ENCODE measurements around the gene ALPI. TPM values are rescaled to one million over a fixed set of nuclear protein-coding genes. Genes with fewer than 3 reads are reported as not detected.

Gene ALPI
- total and polyA plus RNA-seq, 3 experiments from 2014 or later: not detected

DNA sequence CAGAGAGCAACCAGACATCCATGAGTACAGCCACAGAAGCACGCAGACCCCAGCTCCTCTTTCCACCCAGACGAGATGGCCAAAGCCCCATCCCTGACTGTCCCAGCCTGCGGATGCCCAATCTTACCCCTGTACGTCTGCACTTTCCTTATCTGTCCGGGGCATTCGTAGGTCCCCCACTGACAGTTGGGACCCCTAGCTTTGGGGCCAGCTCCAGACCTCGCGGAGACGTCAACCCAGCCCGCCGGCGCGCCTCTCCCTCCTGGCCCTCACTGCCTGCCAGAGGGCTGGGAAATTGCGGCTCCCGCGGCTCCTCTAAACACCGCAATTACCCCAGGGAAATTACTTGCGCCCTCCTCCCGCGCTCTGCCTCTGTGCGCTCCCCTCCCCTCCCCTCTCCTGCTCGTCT, 29.4 kb downstream of the ALPI start:
- H3K36me3 ChIP-seq (ENCODE audit: insufficient read depth, low read length): no peaks in the 10 kb centered on the region
- Mint-ChIP-seq H3K9me3 (no peaks in the 10 kb centered on the region), H3K4me3 (peak overlapping the region in 1 of 7 donors; percentile 17), H3K36me3 (no peaks in the 10 kb centered on the region), H3K27ac (no peak overlapping the region), H3K4me1 (peaks cover 3 to 15% (median 5%) of the 10 kb centered on the region in 3 donors), H3K27me3 (peaks cover 23 to 42% of the 10 kb centered on the region in 2 donors)
- CTCF ChIA-PET: no interaction called here
- no peaks in the 10 kb centered on the region for H3K27me3 ChIP-seq (ENCODE audit: insufficient read depth, low read length, poor library complexity, severe bottlenecking)
- H3K9me3 ChIP-seq (ENCODE audit: low read length): no peaks in the 10 kb centered on the region
- DNase-seq: peak in 1 of 5 donors; percentile 26
- H3K4me3 ChIP-seq (ENCODE audit: low read length): no peak overlapping the region
- POLR2A ChIA-PET: no interaction called here
- H3K27ac ChIP-seq (ENCODE audit: low read depth, low read length): no peak overlapping the region
- H3K4me1 ChIP-seq (ENCODE audit: insufficient read depth, low read length): no peaks in the 10 kb centered on the region

DNA sequence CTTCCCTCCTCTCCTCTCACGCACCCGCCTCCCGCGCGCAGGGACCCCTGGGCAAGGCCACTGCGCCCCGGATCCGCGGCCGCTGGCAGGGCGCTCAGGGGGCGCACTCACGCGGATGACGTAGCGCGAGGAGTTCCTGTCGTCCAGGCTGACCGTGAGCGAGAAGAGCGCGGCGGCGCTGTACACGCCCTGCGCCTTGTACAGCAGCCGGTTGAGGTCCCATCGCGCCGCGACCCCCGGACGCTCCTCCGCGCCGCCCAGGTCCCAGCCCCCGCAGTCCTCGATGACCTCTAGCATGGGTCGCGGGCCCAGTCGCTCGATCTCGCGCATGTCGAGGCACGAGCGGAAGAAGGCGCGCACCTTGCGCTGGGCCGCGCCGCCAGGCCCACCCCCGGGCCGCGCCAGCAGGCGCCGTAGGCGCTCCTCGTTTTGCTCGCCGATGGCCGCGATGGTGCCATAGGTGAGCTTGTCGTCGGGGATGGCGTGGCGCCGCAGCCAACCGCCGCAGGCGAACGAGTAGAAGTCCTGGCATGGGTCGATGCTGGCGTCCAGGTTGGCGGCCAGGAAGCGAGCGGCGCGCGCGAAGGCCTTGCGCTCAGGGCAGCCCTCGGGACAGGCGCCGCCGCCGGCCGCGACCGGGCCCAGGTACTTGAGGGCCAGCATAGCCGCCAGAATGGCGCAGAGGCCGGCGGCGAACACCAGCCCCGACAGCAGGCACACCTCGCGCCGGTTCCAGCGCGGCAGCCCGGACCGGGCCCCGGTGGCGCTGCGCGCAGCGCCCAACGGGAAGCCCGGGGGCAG, 30.0 kb downstream of the ALPI start:
- Mint-ChIP-seq H3K4me3 (no peak overlapping the region), H3K27ac (no peak overlapping the region), H3K36me3 (no peaks in the 10 kb centered on the region), H3K4me1 (peaks cover 3 to 15% (median 5%) of the 10 kb centered on the region in 3 donors), H3K9me3 (no peaks in the 10 kb centered on the region), H3K27me3 (peaks cover 23 to 44% of the 10 kb centered on the region in 2 donors)
- DNase-seq: peak in 1 of 5 donors; percentile 32
- Histone ChIP-seq H3K36me3 (ENCODE audit: insufficient read depth, low read length) (no peaks in the 10 kb centered on the region), H3K4me3 (ENCODE audit: low read length) (no peak overlapping the region), H3K27me3 (ENCODE audit: insufficient read depth, low read length, poor library complexity, severe bottlenecking) (no peaks in the 10 kb centered on the region), H3K27ac (ENCODE audit: low read depth, low read length) (no peak overlapping the region), H3K9me3 (ENCODE audit: low read length) (no peaks in the 10 kb centered on the region), H3K4me1 (ENCODE audit: insufficient read depth, low read length) (no peaks in the 10 kb centered on the region)
- ChIA-PET POLR2A (no interaction called here), CTCF (no interaction called here)

DNA sequence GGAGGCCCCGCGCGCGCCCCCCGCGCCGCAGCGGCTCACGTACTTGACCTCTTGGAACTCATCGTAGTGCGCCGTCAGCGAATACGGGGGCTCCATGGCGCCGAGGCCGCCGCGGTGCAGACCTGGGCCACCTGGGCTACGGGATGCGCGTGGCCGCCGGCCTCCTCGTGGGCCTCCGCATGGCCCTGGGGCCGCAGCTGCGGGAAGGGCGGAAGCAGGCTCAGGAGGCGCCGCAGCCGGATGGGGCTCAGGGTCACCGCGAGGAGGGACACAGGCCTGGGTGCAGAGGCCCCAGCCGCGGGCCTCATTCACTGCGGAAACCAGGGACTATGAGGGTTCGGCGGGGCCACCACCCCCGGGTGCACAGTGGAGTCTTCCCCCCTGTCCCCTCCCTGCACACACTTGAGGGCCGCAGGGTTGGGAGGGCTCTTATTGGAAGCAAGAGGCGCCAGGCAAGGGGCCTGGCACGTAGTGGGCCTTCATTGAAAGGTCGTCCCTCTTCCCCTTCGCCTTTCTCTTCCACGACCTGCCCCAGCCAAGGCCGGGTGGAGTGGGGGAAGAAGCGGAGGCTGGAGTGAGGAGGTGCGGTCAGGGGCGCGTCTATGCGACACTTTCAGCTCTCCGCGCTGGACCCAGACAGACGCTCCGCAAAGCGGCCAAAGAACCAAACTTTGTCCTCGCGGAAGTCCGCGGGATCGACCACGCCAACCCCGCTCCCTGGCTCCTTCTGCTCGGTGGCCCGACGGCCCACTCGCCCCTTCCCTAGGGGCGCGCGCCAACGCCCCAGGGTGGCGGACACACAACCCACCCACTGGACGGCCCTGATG, 30.8 kb downstream of the ALPI start:
- Histone ChIP-seq H3K27me3 (ENCODE audit: insufficient read depth, low read length, poor library complexity, severe bottlenecking) (no peaks in the 10 kb centered on the region), H3K4me3 (ENCODE audit: low read length) (no peak overlapping the region), H3K27ac (ENCODE audit: low read depth, low read length) (no peak overlapping the region), H3K4me1 (ENCODE audit: insufficient read depth, low read length) (no peaks in the 10 kb centered on the region), H3K9me3 (ENCODE audit: low read length) (no peaks in the 10 kb centered on the region), H3K36me3 (ENCODE audit: insufficient read depth, low read length) (no peaks in the 10 kb centered on the region)
- Mint-ChIP-seq H3K9me3 (no peaks in the 10 kb centered on the region), H3K27me3 (peaks cover 23 to 52% of the 10 kb centered on the region in 2 donors), H3K36me3 (no peaks in the 10 kb centered on the region), H3K4me3 (peak overlapping the region in 1 of 7 donors; percentile 27), H3K27ac (no peak overlapping the region), H3K4me1 (peaks cover 3 to 15% (median 5%) of the 10 kb centered on the region in 3 donors)
- ChIA-PET POLR2A (no interaction called here), CTCF (no interaction called here)
- DNase-seq: peak in 1 of 5 donors; percentile 39

DNA sequence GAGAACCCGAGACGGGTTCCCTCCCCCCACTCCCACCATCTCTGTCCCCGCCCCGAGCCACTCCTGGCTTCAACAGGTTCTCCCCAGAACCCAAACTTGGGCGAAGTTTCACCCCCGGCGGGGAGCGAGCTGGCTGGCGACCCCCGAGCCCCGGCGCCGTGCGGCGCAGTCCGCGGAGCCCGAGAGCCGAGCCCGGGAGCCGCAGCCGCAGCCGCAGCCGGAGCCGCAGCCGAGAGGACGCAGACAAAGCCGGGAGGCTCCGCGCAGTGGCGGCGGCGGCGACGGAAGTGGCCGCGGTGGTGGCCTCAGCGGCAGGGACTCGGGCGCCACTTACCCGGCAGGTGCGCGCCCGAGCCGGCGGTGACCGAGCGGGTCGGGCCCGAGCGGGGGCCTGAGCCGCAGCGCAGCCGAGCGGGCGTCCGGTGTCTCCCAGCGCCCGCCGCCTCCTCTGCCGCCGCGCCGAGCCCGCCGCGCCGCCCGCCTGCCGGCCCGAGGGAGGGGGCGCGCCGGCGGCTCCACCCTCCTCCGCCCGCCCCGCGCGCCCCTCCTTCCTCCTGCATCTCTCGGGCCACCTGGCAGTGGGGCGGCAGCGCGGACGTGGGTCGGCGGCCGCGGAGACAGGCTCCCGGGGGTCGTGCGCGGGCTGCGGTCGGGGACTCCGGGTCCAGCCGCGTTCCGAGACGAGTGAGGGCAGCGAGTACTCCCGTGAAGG, 31.6 kb downstream of the ALPI start, which contains the start of gene ECEL1:
Gene ECEL1, minus strand, starts transcription at position 450 of the 712 bp plus-strand sequence. CDS start 1,181 bp downstream, outside the sequence.
- ChIA-PET POLR2A (no interaction called here), CTCF (no interaction called here)
- Mint-ChIP-seq H3K9me3 (no peaks in the 10 kb centered on the region), H3K36me3 (no peaks in the 10 kb centered on the region), H3K27ac (no peak within 1 kb of the TSS), H3K4me3 (peak within 1 kb of the TSS in 5 of 7 donors; percentile 15 to 74 (median 64)), H3K4me1 (peaks cover 3 to 15% (median 5%) of the 10 kb centered on the region in 3 donors), H3K27me3 (peaks cover 23 to 53% of the 10 kb centered on the region in 2 donors)
- no peak for DNase-seq
- no peak within 1 kb of the TSS for H3K27ac ChIP-seq (ENCODE audit: low read depth, low read length)
- no peaks in the 10 kb centered on the region for H3K4me1 ChIP-seq (ENCODE audit: insufficient read depth, low read length)
- H3K4me3 ChIP-seq (ENCODE audit: low read length): no peak within 1 kb of the TSS
- no peaks in the 10 kb centered on the region for H3K27me3 ChIP-seq (ENCODE audit: insufficient read depth, low read length, poor library complexity, severe bottlenecking)
- no peaks in the 10 kb centered on the region for H3K36me3 ChIP-seq (ENCODE audit: insufficient read depth, low read length)
- H3K9me3 ChIP-seq (ENCODE audit: low read length): no peaks in the 10 kb centered on the region

DNA sequence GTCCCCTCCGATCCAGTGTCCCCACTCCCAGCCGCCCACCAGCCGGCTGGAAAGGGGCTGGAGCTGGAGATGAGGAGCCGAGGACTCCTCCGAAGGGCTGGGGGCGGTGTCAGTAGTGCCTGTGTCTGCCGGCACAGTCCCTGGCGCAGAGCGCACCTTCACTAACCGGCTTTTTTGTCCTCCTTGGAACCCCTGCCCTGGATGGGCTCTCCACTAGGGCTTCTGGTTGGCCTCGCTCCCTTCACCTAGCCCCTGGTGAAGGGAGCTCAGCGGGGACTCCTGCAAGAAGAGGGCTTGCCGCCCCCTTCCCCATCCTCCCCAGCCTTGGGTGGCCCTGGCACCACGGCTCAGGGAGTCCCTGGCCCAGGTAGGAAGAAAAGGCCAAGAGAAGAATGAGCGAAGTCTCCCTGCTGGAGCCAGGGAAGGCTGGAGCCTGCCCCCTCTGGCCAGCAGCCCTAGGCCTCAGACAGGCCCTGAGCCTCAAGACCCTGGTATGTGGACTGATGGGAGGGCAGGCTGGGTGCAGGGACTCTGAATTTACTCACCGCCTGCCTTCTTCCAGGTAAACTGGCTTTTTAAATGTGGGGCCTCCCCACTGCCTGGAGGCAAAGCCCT, 32.3 kb downstream of the ALPI start:
- H3K36me3 ChIP-seq (ENCODE audit: insufficient read depth, low read length): no peaks in the 10 kb centered on the region
- DNase-seq: peak in 1 of 5 donors; percentile 36
- peaks cover 23 to 56% of the 10 kb centered on the region in 2 donors for H3K27me3 Mint-ChIP-seq
- no peak overlapping the region for H3K4me3 ChIP-seq (ENCODE audit: low read length)
- peaks cover 3 to 15% (median 5%) of the 10 kb centered on the region in 3 donors for H3K4me1 Mint-ChIP-seq
- H3K9me3 ChIP-seq (ENCODE audit: low read length): no peaks in the 10 kb centered on the region
- no peaks in the 10 kb centered on the region for H3K4me1 ChIP-seq (ENCODE audit: insufficient read depth, low read length)
- no peak overlapping the region for H3K27ac Mint-ChIP-seq
- H3K27ac ChIP-seq (ENCODE audit: low read depth, low read length): no peak overlapping the region
- H3K9me3 Mint-ChIP-seq: no peaks in the 10 kb centered on the region
- H3K4me3 Mint-ChIP-seq: peak overlapping the region in 5 of 7 donors; percentile 15 to 74 (median 64)
- ChIA-PET POLR2A (no interaction called here), CTCF (no interaction called here)
- H3K36me3 Mint-ChIP-seq: no peaks in the 10 kb centered on the region
- H3K27me3 ChIP-seq (ENCODE audit: insufficient read depth, low read length, poor library complexity, severe bottlenecking): no peaks in the 10 kb centered on the region

DNA sequence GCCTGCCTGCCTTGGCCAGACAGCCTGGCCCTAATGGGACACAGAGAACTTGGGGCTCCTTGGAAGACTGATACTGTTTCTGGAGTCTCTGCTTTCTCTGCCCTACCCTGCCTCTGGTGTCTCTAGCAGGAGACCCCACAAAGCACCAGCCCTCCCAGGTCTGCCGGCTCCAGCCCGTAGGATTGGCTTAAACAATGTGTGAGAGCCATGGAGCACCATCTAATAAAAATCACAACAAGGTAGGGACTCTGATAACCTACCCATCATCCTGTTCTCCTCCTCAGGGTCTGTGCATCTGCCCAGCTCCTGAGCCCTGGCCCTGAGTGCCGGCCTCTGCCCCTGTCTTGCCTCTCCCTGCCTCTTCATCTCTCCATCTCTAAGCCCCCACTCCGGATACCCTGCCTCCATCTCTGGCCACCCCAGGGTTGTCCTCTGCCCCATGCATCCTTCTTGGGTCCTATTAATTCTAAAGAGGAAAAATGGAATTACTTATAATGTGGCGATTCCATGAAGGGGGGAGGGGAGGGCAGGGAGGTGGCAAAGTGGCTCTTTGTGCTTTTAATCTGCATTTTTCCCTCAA, 32.9 kb downstream of the ALPI start:
- POLR2A ChIA-PET: no interaction called here
- Histone ChIP-seq H3K27ac (ENCODE audit: low read depth, low read length) (no peak overlapping the region), H3K4me1 (ENCODE audit: insufficient read depth, low read length) (no peaks in the 10 kb centered on the region), H3K36me3 (ENCODE audit: insufficient read depth, low read length) (no peaks in the 10 kb centered on the region), H3K27me3 (ENCODE audit: insufficient read depth, low read length, poor library complexity, severe bottlenecking) (no peaks in the 10 kb centered on the region), H3K9me3 (ENCODE audit: low read length) (no peaks in the 10 kb centered on the region), H3K4me3 (ENCODE audit: low read length) (no peak overlapping the region)
- H3K4me3 Mint-ChIP-seq: peak overlapping the region in 4 of 7 donors; percentile 15 to 65 (median 60)
- peaks cover 23 to 56% of the 10 kb centered on the region in 2 donors for H3K27me3 Mint-ChIP-seq
- peaks cover 3 to 15% (median 5%) of the 10 kb centered on the region in 3 donors for H3K4me1 Mint-ChIP-seq
- CTCF ChIA-PET: no interaction called here
- H3K36me3 Mint-ChIP-seq: no peaks in the 10 kb centered on the region
- no peaks in the 10 kb centered on the region for H3K9me3 Mint-ChIP-seq
- H3K27ac Mint-ChIP-seq: no peak overlapping the region
- peak in 1 of 5 donors; percentile 32 for DNase-seq

DNA sequence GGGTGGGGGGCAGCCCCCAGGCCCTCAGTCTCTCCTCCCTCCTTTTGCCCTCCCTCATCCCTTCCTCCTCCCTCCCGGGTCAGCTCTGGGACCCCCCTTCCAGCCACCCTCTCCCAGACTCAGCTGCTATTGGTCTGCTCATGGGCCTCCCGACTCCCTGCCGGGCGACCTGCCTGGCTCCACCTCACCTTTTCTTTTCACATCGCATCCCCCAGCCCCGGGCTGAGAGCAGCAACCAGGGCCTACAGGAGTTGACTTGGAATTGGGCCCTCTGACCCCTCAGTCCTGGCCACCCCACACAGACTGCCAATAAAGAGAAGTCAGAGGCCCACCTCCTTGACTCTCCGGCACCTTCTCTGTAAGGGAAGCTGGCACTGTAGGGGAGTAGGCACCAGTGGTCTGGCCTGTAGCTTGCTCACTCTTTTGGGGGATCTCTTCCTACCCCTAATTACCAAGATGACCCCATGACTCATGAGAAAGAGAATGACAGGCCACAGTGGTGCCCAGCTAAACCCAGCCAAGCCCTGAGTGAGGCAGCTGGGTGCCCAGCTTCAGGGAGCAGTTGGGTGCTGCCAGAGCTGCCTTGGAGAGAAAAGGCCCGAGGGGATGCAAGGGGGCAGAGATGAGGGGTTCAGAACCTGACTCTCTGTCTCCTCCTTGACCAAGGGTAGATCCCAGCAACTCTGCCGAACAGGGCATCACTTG, 33.7 kb downstream of the ALPI start:
- Histone ChIP-seq H3K9me3 (ENCODE audit: low read length) (no peaks in the 10 kb centered on the region), H3K4me3 (ENCODE audit: low read length) (no peak overlapping the region), H3K4me1 (ENCODE audit: insufficient read depth, low read length) (no peaks in the 10 kb centered on the region), H3K27me3 (ENCODE audit: insufficient read depth, low read length, poor library complexity, severe bottlenecking) (no peaks in the 10 kb centered on the region), H3K27ac (ENCODE audit: low read depth, low read length) (no peak overlapping the region), H3K36me3 (ENCODE audit: insufficient read depth, low read length) (no peaks in the 10 kb centered on the region)
- CTCF ChIA-PET: no interaction called here
- POLR2A ChIA-PET: no interaction called here
- Mint-ChIP-seq H3K4me1 (peaks cover 3 to 15% (median 5%) of the 10 kb centered on the region in 3 donors), H3K36me3 (no peaks in the 10 kb centered on the region), H3K4me3 (peak overlapping the region in 3 of 7 donors; percentile 23 to 40 (median 25)), H3K27ac (peak overlapping the region in 1 of 8 donors; percentile 50), H3K27me3 (peaks cover 19 to 49% of the 10 kb centered on the region in 2 donors), H3K9me3 (no peaks in the 10 kb centered on the region)
- DNase-seq: peak in 1 of 5 donors; percentile 39
